Measurements from ENCODE around the gene AP5Z1.

AP5Z1 gene

GRCh38 chr7:4837803-4838625, 62.6 kb downstream of the AP5Z1 start:
- H4K20me1 ChIP-seq (ENCODE audit: insufficient read depth, low read length) = no peaks in the 10 kb centered on the region; the same call in none of the 2 replicates
- H3K36me3 ChIP-seq (ENCODE audit: insufficient read depth, low read length) = no peaks in the 10 kb centered on the region
- DNase-seq (no peak), ATAC-seq (ENCODE audit: insufficient read depth, low read depth) (no peak)
- no peak overlapping the region for H3K4me3 ChIP-seq (ENCODE audit: low read depth in 1 of 2, low read length in 2 of 2)
- no peaks in the 10 kb centered on the region for H3K27me3 ChIP-seq (ENCODE audit: insufficient read depth, low read length, poor library complexity)
- H3K27ac ChIP-seq (ENCODE audit: low read length) = no peak overlapping the region
- TF ChIP-seq CTCF (IDR thresholded peaks at IDR 0.05; ENCODE audit: borderline replicate concordance, extremely low read depth, low read length, poor library complexity, severe bottlenecking) (no peak), EZH2 (IDR thresholded peaks at IDR 0.05; ENCODE audit: borderline replicate concordance, low read depth, low read length, severe bottlenecking) (no peak)
- no peak overlapping the region for H3K9ac ChIP-seq (ENCODE audit: low read depth, low read length)
- no peak overlapping the region for H2AFZ ChIP-seq (ENCODE audit: low read depth, low read length)
- H3K4me1 ChIP-seq (ENCODE audit: insufficient read depth, low read length) = no peaks in the 10 kb centered on the region
- H3K9me3 ChIP-seq (ENCODE audit: insufficient read depth, low read length, severe bottlenecking) = no peaks in the 10 kb centered on the region
- H3K4me2 ChIP-seq (ENCODE audit: insufficient read depth, low read length) = no peak overlapping the region
- no peaks in the 10 kb centered on the region for H3K79me2 ChIP-seq (ENCODE audit: insufficient read depth, low read length)

- no peaks in the 10 kb centered on the region for H3K4me1 ChIP-seq (ENCODE audit: insufficient read depth, low read length)
- no peaks in the 10 kb centered on the region for H3K9me3 ChIP-seq (ENCODE audit: insufficient read depth, low read length, severe bottlenecking)
- H3K4me2 ChIP-seq (ENCODE audit: insufficient read depth, low read length) = no peak overlapping the region
- no peak for TF ChIP-seq CTCF (IDR thresholded peaks at IDR 0.05; ENCODE audit: borderline replicate concordance, extremely low read depth, low read length, poor library complexity, severe bottlenecking)
- TF ChIP-seq EZH2 (IDR thresholded peaks at IDR 0.05; ENCODE audit: borderline replicate concordance, low read depth, low read length, severe bottlenecking) = no peak
- no peaks in the 10 kb centered on the region for H3K36me3 ChIP-seq (ENCODE audit: insufficient read depth, low read length)
- no peak for ATAC-seq (ENCODE audit: insufficient read depth, low read depth)
- H2AFZ ChIP-seq (ENCODE audit: low read depth, low read length) = no peak overlapping the region
- no peak overlapping the region for H3K9ac ChIP-seq (ENCODE audit: low read depth, low read length)
- H3K27ac ChIP-seq (ENCODE audit: low read length) = no peak overlapping the region
- H3K4me3 ChIP-seq (ENCODE audit: low read depth in 1 of 2, low read length in 2 of 2) = no peak overlapping the region
- H4K20me1 ChIP-seq (ENCODE audit: insufficient read depth, low read length) = no peaks in the 10 kb centered on the region; the same call in none of the 2 replicates
- no peaks in the 10 kb centered on the region for H3K27me3 ChIP-seq (ENCODE audit: insufficient read depth, low read length, poor library complexity)
- H3K79me2 ChIP-seq (ENCODE audit: insufficient read depth, low read length) = no peaks in the 10 kb centered on the region
- no peak for DNase-seq
Observed at GRCh38 chr7:4838626-4839334, 63.4 kb downstream of the AP5Z1 start.

- H3K79me2 ChIP-seq (ENCODE audit: insufficient read depth, low read length) = no peaks in the 10 kb centered on the region
- TF ChIP-seq CTCF (IDR thresholded peaks at IDR 0.05; ENCODE audit: borderline replicate concordance, extremely low read depth, low read length, poor library complexity, severe bottlenecking) (no peak), EZH2 (IDR thresholded peaks at IDR 0.05; ENCODE audit: borderline replicate concordance, low read depth, low read length, severe bottlenecking) (no peak)
Observed at GRCh38 chr7:4840079-4840501, 64.7 kb downstream of the AP5Z1 start.

More at GRCh38 chr7:4840079-4840501, 64.7 kb downstream of the AP5Z1 start:
- Histone ChIP-seq H3K9ac (ENCODE audit: low read depth, low read length) (no peak overlapping the region), H3K4me2 (ENCODE audit: insufficient read depth, low read length) (no peak overlapping the region), H3K9me3 (ENCODE audit: insufficient read depth, low read length, severe bottlenecking) (no peaks in the 10 kb centered on the region), H4K20me1 (ENCODE audit: insufficient read depth, low read length) (no peaks in the 10 kb centered on the region; the same call in none of the 2 replicates), H3K27me3 (ENCODE audit: insufficient read depth, low read length, poor library complexity) (no peaks in the 10 kb centered on the region), H2AFZ (ENCODE audit: low read depth, low read length) (no peak overlapping the region), H3K27ac (ENCODE audit: low read length) (no peak overlapping the region), H3K4me1 (ENCODE audit: insufficient read depth, low read length) (no peaks in the 10 kb centered on the region), H3K4me3 (ENCODE audit: low read depth in 1 of 2, low read length in 2 of 2) (no peak overlapping the region), H3K36me3 (ENCODE audit: insufficient read depth, low read length) (no peaks in the 10 kb centered on the region)
- ATAC-seq (ENCODE audit: insufficient read depth, low read depth) (no peak), DNase-seq (no peak)

All from DND-41 (cell line).